OCI-LY3 (cell line): ENCODE measurements around the gene KIAA0930.

Source experiments
- CTCF ChIP-seq: fragments of 200-600, 300-600 bp; sonication (generic); IDR thresholded peaks from 2 replicates; pipeline ENCODE4 v1.5.1; 2014; ENCODE audit warnings: antibody characterized with exemption, low read length, low read depth
- EZH2phosphoT487 ChIP-seq: fragments of 200-600 bp; shearing (Covaris generic); IDR thresholded peaks from 2 replicates; pipeline ENCODE4 v1.6.1; 2018; ENCODE audit warnings: antibody characterized with exemption, mixed run types, low read depth

DNA sequence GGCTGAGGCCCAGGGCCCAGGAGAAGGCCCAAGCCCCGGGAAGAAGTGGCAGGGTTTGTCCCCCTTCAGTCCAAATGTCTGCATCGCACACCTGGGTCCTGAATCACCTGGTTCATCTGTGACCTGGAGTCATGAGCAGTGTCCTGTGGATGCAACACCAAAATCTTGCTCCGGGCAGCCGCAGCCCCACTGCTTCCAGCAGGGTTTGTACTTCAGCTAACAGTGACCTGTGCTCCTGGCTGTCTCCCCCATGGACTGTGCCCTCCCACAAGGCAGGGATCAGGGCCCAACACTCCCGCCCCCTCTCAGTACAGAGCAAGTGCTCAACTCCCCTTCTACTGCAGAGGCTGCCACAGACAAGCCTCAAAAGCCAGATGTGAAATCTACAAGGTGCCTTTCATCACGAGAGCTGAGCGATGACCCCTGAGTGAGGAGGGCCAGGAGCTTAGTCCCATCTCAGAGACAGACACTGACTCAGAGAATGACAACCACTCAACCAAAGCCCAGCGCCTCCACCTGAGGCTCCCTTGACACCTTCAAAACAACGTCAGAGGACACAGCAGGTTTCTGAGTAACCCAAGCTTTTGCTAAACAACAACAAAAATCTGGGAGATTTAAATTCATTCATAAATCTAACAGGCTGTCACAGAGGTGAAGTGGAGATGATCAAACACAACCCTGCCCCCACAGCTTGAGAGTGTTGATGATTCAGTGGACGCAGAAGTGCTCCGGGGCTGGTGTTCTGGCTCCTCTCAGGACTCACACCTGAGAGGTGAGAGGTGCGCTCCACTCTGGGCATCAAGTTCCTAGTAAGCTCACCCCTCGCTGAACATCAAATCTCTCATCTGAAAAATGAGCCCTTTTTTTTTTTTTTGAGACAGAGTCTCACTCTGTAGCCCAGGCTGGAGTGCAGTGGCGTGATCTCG, 3.4 kb downstream of the KIAA0930 start:
- TF ChIP-seq CTCF (no peak), EZH2phosphoT487 (no peak)
